Measurements from ENCODE around the gene MAP1LC3B2.
A peak's percentile ranks its signal among the peaks of the same experiment; 100 is the strongest.

Gene MAP1LC3B2

GRCh38 chr12:116541547-116542344 is 17.4 kb upstream of the MAP1LC3B2 start:
- no peak for DNase-seq (ENCODE audit: low spot score)
- TF ChIP-seq CTCF (IDR thresholded peaks at IDR 0.05; ENCODE audit: extremely low read depth, missing control alignments) = no peak

- no peak for TF ChIP-seq CTCF (IDR thresholded peaks at IDR 0.05; ENCODE audit: extremely low read depth, missing control alignments)
- no peak for DNase-seq (ENCODE audit: low spot score)
Observed at GRCh38 chr12:116542345-116542956, 16.7 kb upstream of the MAP1LC3B2 start.

- no peak for DNase-seq (ENCODE audit: low spot score)
- TF ChIP-seq CTCF (IDR thresholded peaks at IDR 0.05; ENCODE audit: extremely low read depth, missing control alignments) = no peak
Observed at GRCh38 chr12:116544656-116545055, 14.5 kb upstream of the MAP1LC3B2 start.

GRCh38 chr12:116545144-116545543 is 14.0 kb upstream of the MAP1LC3B2 start:
- DNase-seq (ENCODE audit: low spot score) = no peak
- TF ChIP-seq CTCF (IDR thresholded peaks at IDR 0.05; ENCODE audit: extremely low read depth, missing control alignments) = no peak

GRCh38 chr12:116545936-116546335 is 13.2 kb upstream of the MAP1LC3B2 start:
- TF ChIP-seq CTCF (IDR thresholded peaks at IDR 0.05; ENCODE audit: extremely low read depth, missing control alignments) = no peak
- DNase-seq (ENCODE audit: low spot score) = no peak

- peak; percentile 64 for DNase-seq (ENCODE audit: low spot score)
Observed at GRCh38 chr12:116547955-116548501, 11.2 kb upstream of the MAP1LC3B2 start.

More at GRCh38 chr12:116547955-116548501, 11.2 kb upstream of the MAP1LC3B2 start:
- TF ChIP-seq CTCF (IDR thresholded peaks at IDR 0.05; ENCODE audit: extremely low read depth, missing control alignments) = no peak
